OCI-LY1 (cell line): Measurements from ENCODE around the gene RHPN2.

Experiments
- EZH2 ChIP-seq: fragments of 200-600 bp; sonication (generic), shearing (Covaris generic); IDR thresholded peaks from 2 replicates; pipeline ENCODE4 v1.8.0; 2017; ENCODE audit warnings: borderline replicate concordance, mixed run types, mild to moderate bottlenecking, antibody characterized with exemption, low read length, moderate library complexity, mixed read lengths
- TF ChIP-seq, protein P1 (sequence below): fragments of 200-600 bp; sonication (generic), shearing (Covaris generic); IDR thresholded peaks from 2 replicates; pipeline ENCODE4 v1.5.1; 2017; ENCODE audit warnings: mild to moderate bottlenecking, antibody characterized with exemption, low read length, moderate library complexity, mixed read lengths

DNA sequence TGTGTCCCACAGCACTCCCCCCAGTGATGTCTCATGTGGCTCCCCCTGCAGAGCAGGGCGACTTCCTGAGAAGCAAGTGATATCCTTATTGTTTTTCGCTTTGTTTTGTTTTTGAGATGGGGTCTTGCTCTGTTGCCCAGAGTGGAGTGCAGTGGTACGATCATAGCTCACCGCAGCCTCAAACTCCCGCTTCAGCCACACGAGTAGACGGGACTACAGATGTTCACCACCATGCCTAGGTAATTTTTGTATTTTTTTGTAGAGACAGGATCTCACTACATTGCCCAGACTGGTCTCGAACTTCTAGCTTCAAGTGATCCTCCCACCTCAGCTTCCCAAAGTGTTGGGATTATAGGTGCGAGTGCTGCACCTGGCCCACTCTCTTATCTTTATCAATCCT is 97.9 kb downstream of the RHPN2 start:
- TF ChIP-seq, protein P1, sequence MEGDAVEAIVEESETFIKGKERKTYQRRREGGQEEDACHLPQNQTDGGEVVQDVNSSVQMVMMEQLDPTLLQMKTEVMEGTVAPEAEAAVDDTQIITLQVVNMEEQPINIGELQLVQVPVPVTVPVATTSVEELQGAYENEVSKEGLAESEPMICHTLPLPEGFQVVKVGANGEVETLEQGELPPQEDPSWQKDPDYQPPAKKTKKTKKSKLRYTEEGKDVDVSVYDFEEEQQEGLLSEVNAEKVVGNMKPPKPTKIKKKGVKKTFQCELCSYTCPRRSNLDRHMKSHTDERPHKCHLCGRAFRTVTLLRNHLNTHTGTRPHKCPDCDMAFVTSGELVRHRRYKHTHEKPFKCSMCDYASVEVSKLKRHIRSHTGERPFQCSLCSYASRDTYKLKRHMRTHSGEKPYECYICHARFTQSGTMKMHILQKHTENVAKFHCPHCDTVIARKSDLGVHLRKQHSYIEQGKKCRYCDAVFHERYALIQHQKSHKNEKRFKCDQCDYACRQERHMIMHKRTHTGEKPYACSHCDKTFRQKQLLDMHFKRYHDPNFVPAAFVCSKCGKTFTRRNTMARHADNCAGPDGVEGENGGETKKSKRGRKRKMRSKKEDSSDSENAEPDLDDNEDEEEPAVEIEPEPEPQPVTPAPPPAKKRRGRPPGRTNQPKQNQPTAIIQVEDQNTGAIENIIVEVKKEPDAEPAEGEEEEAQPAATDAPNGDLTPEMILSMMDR, result no peak
- TF ChIP-seq EZH2, result no peak
